GM18508 (cell line): ENCODE data around the gene RFTN1.
"Not testable (repeated sequence)": the region's sequence is repeated elsewhere in the genome, so short reads cannot be mapped to it uniquely, and the experiment has no call there.

Experiments used
- ATAC-seq: cut with Tn5 transposase; IDR thresholded peaks from one replicate; pipeline ENCODE4 v1.9.1; 2021; ENCODE audit warnings: moderate number of reproducible peaks; ENCODE audit not compliant: insufficient read depth, unreplicated experiment

The RFTN1 gene

GRCh38 chr3:16316847-16317560 lies 196.5 kb downstream of the RFTN1 start:
- no peak for ATAC-seq

GRCh38 chr3:16316396-16316795 lies 197.1 kb downstream of the RFTN1 start:
- ATAC-seq, result no peak

GRCh38 chr3:16315623-16316022 lies 197.9 kb downstream of the RFTN1 start:
- ATAC-seq, result no peak

GRCh38 chr3:16313886-16314645 lies 199.4 kb downstream of the RFTN1 start:
- ATAC-seq, result no peak

- no peak for ATAC-seq
Observed at GRCh38 chr3:16311960-16312451, 201.5 kb downstream of the RFTN1 start.

GRCh38 chr3:16310486-16310885 lies 203.0 kb downstream of the RFTN1 start:
- not testable (repeated sequence) for ATAC-seq

GRCh38 chr3:16309558-16309957 lies 203.9 kb downstream of the RFTN1 start:
- peak; percentile 81 for ATAC-seq

- no peak for ATAC-seq
Observed at GRCh38 chr3:16308727-16309126, 204.8 kb downstream of the RFTN1 start.

GRCh38 chr3:16307832-16308531 lies 205.5 kb downstream of the RFTN1 start:
- ATAC-seq, result no peak

- no peak for ATAC-seq
Observed at GRCh38 chr3:16305111-16305541, 208.4 kb downstream of the RFTN1 start.

- ATAC-seq, result no peak
Observed at GRCh38 chr3:16304061-16305010, 209.2 kb downstream of the RFTN1 start.

- ATAC-seq, result no peak
Observed at GRCh38 chr3:16303037-16303575, 210.4 kb downstream of the RFTN1 start.

- ATAC-seq, result no peak
Observed at GRCh38 chr3:16302082-16302631, 211.3 kb downstream of the RFTN1 start.

GRCh38 chr3:16301507-16301906 lies 212.0 kb downstream of the RFTN1 start:
- ATAC-seq, result no peak

- ATAC-seq, result no peak
Observed at GRCh38 chr3:16300881-16301359, 212.6 kb downstream of the RFTN1 start.

- ATAC-seq, result no peak
Observed at GRCh38 chr3:16300307-16300706, 213.2 kb downstream of the RFTN1 start.

- ATAC-seq, result no peak
Observed at GRCh38 chr3:16299746-16300145, 213.8 kb downstream of the RFTN1 start.

GRCh38 chr3:16298891-16299290 lies 214.6 kb downstream of the RFTN1 start:
- no peak for ATAC-seq
